ENCODE results near the gene DNLZ. TPM values are rescaled to one million over a fixed set of nuclear protein-coding genes. Genes with fewer than 3 reads are reported as not detected.
A peak's percentile ranks its signal among the peaks of the same experiment; 100 is the strongest.

DNLZ gene
- total RNA-seq, 4 donors from 2014 or later, result 5.6 to 19.8 (median 13.5) TPM

DNA sequence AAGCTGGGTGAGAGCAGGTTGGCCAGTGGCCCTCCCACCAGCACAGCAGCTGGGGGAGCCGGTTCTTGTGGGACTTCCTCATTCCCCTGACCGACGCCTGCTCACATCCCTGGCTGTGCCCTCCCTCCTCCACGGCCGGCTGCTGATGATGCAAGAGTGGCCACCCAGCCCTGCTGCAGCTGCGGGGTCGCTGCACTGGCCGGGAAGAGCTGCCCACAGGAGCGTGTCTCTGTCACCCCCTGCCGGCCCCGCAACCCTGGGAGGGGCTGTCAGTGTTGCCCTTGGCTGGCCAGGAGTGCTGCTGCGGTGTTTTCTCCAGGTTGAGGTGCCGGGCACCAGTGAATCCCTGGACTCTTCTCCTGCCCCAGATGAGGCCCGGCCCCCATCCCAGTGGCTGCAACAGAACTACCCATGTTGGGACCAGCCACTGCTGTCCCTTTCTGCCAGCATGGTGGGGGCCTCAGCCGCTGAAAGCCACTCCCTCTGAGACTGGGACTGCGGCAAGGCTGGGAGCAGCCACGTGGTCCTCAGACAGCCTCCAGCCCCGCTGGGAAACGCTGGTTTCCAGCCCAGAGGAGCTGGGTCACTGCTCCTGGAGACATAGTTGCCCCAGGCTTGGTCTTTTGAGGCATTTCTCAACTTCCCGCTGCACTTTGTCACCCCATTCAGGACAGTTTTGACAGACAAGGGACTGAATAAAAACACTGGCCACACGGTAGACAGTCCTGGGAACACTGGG, 9.2 kb upstream of the DNLZ start:
- H3K4me3 ChIP-seq, result peak overlapping the region in 3 of 4 donors; percentile 12 to 40 (median 24)
- H3K27ac ChIP-seq, result peak overlapping the region in 1 of 4 donors; percentile 35
- DNase-seq, result peak; percentile 28 to 69 (median 63)
- no peaks in the 10 kb centered on the region for H3K27me3 ChIP-seq
- no peak for TF ChIP-seq POLR2A (IDR thresholded peaks at IDR 0.05)
- peak in 1 of 6 experiments; percentile 4 for TF ChIP-seq CTCF (IDR thresholded peaks at IDR 0.05)
- H3K9me3 ChIP-seq, result no peaks in the 10 kb centered on the region
- no peaks in the 10 kb centered on the region for H3K36me3 ChIP-seq
- H3K4me1 ChIP-seq, result peaks cover 0 to 11% (median 4%) of the 10 kb centered on the region in 4 donors

DNA sequence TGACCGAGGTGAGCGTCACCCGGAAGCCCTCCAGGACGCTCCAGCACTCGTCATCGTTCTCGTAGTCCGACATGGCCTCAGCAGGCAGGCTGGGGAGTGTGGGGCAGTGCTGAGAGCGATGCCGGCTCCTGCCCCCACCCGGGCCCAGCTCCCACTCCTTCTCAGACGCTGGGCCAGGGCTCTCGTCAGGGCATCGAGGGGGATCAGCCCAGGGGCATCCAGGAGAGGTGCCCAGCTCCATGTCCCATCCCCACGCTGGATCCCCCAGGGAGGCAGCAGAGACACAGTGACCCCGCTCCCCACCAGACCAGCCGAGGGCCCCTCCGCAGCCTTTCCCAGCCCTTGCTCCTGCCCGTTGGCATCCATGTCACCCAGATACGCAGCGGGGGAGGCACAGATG, 8.5 kb upstream of the DNLZ start:
- Histone ChIP-seq H3K27me3 (no peaks in the 10 kb centered on the region), H3K4me1 (peaks cover 0 to 11% (median 4%) of the 10 kb centered on the region in 4 donors), H3K9me3 (no peaks in the 10 kb centered on the region), H3K27ac (no peak overlapping the region), H3K36me3 (no peaks in the 10 kb centered on the region), H3K4me3 (no peak overlapping the region)
- DNase-seq, result no peak
- TF ChIP-seq CTCF (IDR thresholded peaks at IDR 0.05), result no peak
- no peak for TF ChIP-seq POLR2A (IDR thresholded peaks at IDR 0.05)

GRCh38 chr9:136371533-136371880, 8.0 kb upstream of the DNLZ start:
- TF ChIP-seq POLR2A (IDR thresholded peaks at IDR 0.05) (no peak), CTCF (IDR thresholded peaks at IDR 0.05) (no peak)

DNA sequence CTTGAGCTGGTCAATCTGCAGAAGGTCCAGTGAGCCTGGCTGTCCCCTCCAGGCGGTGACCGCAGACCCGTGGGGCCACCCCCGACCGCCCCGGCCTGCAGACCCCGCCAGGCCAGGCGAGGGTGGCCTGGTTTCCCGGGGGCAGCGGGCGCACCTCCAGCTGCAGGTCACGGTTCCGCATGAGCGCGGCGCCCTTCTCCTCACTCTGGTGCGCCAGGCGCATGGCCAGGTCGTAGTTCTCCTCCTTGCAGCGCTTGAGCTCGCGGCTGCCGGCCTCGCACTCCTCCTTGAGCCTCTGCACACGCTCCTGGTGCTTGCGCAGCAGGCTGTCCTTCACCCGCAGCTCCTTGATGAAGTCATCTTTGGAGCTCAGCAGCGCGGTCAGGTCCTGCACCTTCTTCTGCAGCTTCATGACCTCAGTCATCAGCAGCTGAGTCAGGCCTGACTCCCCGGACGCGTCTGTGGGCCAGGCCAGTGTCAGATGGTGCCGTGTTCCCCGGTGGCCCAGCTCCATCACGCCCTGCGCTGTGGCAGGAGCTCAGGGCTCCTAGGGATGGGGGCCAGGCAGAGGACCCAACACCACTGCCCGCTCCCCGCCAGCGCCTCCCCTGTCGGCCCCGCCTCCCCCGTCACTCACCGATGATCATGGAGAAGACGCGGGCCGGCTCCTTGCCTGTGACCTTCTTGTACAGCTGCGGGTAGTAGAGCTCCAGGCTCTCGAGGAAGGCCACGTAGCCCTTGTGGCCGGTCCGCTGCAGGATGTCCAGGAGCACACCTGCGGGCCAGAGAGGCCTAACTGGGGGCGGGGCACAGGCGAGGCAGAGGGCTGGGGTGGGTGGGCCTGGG, 7.4 kb upstream of the DNLZ start:
- Histone ChIP-seq H3K36me3 (no peaks in the 10 kb centered on the region), H3K4me1 (peaks cover 0 to 11% (median 4%) of the 10 kb centered on the region in 4 donors), H3K4me3 (no peak overlapping the region), H3K27me3 (no peaks in the 10 kb centered on the region), H3K27ac (no peak overlapping the region), H3K9me3 (no peaks in the 10 kb centered on the region)
- no peak for TF ChIP-seq CTCF (IDR thresholded peaks at IDR 0.05)
- TF ChIP-seq POLR2A (IDR thresholded peaks at IDR 0.05), result no peak
- DNase-seq, result no peak

More at GRCh38 chr9:136371533-136371880, 8.0 kb upstream of the DNLZ start:
- H3K4me1 ChIP-seq, result peaks cover 0 to 11% (median 4%) of the 10 kb centered on the region in 4 donors
- DNase-seq, result no peak
- no peaks in the 10 kb centered on the region for H3K27me3 ChIP-seq
- H3K4me3 ChIP-seq, result no peak overlapping the region
- no peaks in the 10 kb centered on the region for H3K36me3 ChIP-seq
- H3K27ac ChIP-seq, result no peak overlapping the region
- H3K9me3 ChIP-seq, result no peaks in the 10 kb centered on the region

GRCh38 chr9:136370037-136370436, 6.5 kb upstream of the DNLZ start:
- no peak for DNase-seq
- no peaks in the 10 kb centered on the region for H3K9me3 ChIP-seq
- no peak overlapping the region for H3K27ac ChIP-seq
- peaks cover 0 to 11% (median 4%) of the 10 kb centered on the region in 4 donors for H3K4me1 ChIP-seq
- H3K36me3 ChIP-seq, result no peaks in the 10 kb centered on the region
- TF ChIP-seq POLR2A (IDR thresholded peaks at IDR 0.05) (no peak), CTCF (IDR thresholded peaks at IDR 0.05) (no peak)
- no peaks in the 10 kb centered on the region for H3K27me3 ChIP-seq
- no peak overlapping the region for H3K4me3 ChIP-seq
